ENCODE data around the gene CCSAP. TPM values are rescaled to one million over a fixed set of nuclear protein-coding genes. Genes with fewer than 3 reads are reported as not detected.

The CCSAP gene
- total RNA-seq, 1 experiment from 2014 or later: 11.3 TPM

- intact Hi-C loops (cut with micrococcal nuclease): no loop called here
- no peak for DNase-seq (ENCODE audit: unreplicated experiment)
- Mint-ChIP-seq H3K9me3 (ENCODE audit: unreplicated experiment) (no peaks in the 10 kb centered on the region), H3K4me3 (ENCODE audit: unreplicated experiment) (no peak overlapping the region), H3K27me3 (ENCODE audit: insufficient read depth, unreplicated experiment) (no peaks in the 10 kb centered on the region), H3K27ac (ENCODE audit: low read depth, unreplicated experiment) (no peak overlapping the region), H3K36me3 (ENCODE audit: insufficient read depth, unreplicated experiment) (peaks cover 75% of the 10 kb centered on the region), H3K4me1 (ENCODE audit: insufficient read depth, unreplicated experiment) (no peaks in the 10 kb centered on the region)
- ChIA-PET POLR2A (interaction anchor here (0.5 kb wide), 1 partner anchor 279 kb away, joined by 4 read pairs; no protein-coding TSS in a partner anchor), CTCF (no interaction called here)
- TF ChIP-seq CTCF (IDR thresholded peaks at IDR 0.05; ENCODE audit: unreplicated experiment): no peak
- BruUV-seq (replicated peaks): no TSS peak
These were observed 19.6 kb downstream of the CCSAP start for GRCh38 chr1:229323201-229323600.

- no peaks in the 10 kb centered on the region for H3K9me3 Mint-ChIP-seq (ENCODE audit: unreplicated experiment)
- no TSS peak for BruUV-seq (replicated peaks)
- peaks cover 64% of the 10 kb centered on the region for H3K36me3 Mint-ChIP-seq (ENCODE audit: insufficient read depth, unreplicated experiment)
- no peak for DNase-seq (ENCODE audit: unreplicated experiment)
- CTCF ChIA-PET: interaction anchor here (0.8 to 1.7 kb wide), 4 partner anchors 64 to 206 kb away, joined by 3 to 5 read pairs (median 4); no protein-coding TSS in a partner anchor
- POLR2A ChIA-PET: interaction anchor here (0.6 to 1.2 kb wide), 3 partner anchors 14 to 64 kb away, joined by 3 to 5 read pairs (median 3); no protein-coding TSS in a partner anchor
- H3K4me3 Mint-ChIP-seq (ENCODE audit: unreplicated experiment): no peak overlapping the region
- H3K27me3 Mint-ChIP-seq (ENCODE audit: insufficient read depth, unreplicated experiment): no peaks in the 10 kb centered on the region
- H3K27ac Mint-ChIP-seq (ENCODE audit: low read depth, unreplicated experiment): no peak overlapping the region
- H3K4me1 Mint-ChIP-seq (ENCODE audit: insufficient read depth, unreplicated experiment): no peaks in the 10 kb centered on the region
- intact Hi-C loops (cut with micrococcal nuclease): no loop called here
- no peak for TF ChIP-seq CTCF (IDR thresholded peaks at IDR 0.05; ENCODE audit: unreplicated experiment)
These were observed 23.4 kb downstream of the CCSAP start for GRCh38 chr1:229319487-229319886.

- no peak for TF ChIP-seq CTCF (IDR thresholded peaks at IDR 0.05; ENCODE audit: unreplicated experiment)
- CTCF ChIA-PET: interaction anchor here (0.6 to 0.7 kb wide), 4 partner anchors 344 to 1150 kb away, joined by 3 read pairs; no protein-coding TSS in a partner anchor
- POLR2A ChIA-PET: interaction anchor here (0.6 to 0.8 kb wide), 2 partner anchors 19 to 396 kb away, joined by 3 to 5 read pairs; no protein-coding TSS in a partner anchor
- Mint-ChIP-seq H3K4me1 (ENCODE audit: insufficient read depth, unreplicated experiment) (no peaks in the 10 kb centered on the region), H3K27me3 (ENCODE audit: insufficient read depth, unreplicated experiment) (no peaks in the 10 kb centered on the region), H3K4me3 (ENCODE audit: unreplicated experiment) (no peak overlapping the region), H3K36me3 (ENCODE audit: insufficient read depth, unreplicated experiment) (peaks cover 59% of the 10 kb centered on the region), H3K9me3 (ENCODE audit: unreplicated experiment) (no peaks in the 10 kb centered on the region), H3K27ac (ENCODE audit: low read depth, unreplicated experiment) (no peak overlapping the region)
- no TSS peak for BruUV-seq (replicated peaks)
- intact Hi-C loops (cut with micrococcal nuclease): no loop called here
- DNase-seq (ENCODE audit: unreplicated experiment): no peak
These were observed 24.8 kb downstream of the CCSAP start for GRCh38 chr1:229318056-229318455.

GRCh38 chr1:229316166-229316565 is 26.7 kb downstream of the CCSAP start:
- DNase-seq (ENCODE audit: unreplicated experiment): no peak
- BruUV-seq (replicated peaks): no TSS peak
- ChIA-PET CTCF (no interaction called here), POLR2A (no interaction called here)
- no peaks in the 10 kb centered on the region for H3K4me1 Mint-ChIP-seq (ENCODE audit: insufficient read depth, unreplicated experiment)
- no peak overlapping the region for H3K4me3 Mint-ChIP-seq (ENCODE audit: unreplicated experiment)
- H3K9me3 Mint-ChIP-seq (ENCODE audit: unreplicated experiment): no peaks in the 10 kb centered on the region
- TF ChIP-seq CTCF (IDR thresholded peaks at IDR 0.05; ENCODE audit: unreplicated experiment): no peak
- peaks cover 70% of the 10 kb centered on the region for H3K36me3 Mint-ChIP-seq (ENCODE audit: insufficient read depth, unreplicated experiment)
- intact Hi-C loops (cut with micrococcal nuclease): no loop called here
- no peak overlapping the region for H3K27ac Mint-ChIP-seq (ENCODE audit: low read depth, unreplicated experiment)
- no peaks in the 10 kb centered on the region for H3K27me3 Mint-ChIP-seq (ENCODE audit: insufficient read depth, unreplicated experiment)

Data from MCF 10A (cell line).